NOMO-1 treated with dmso at 0.1 percent for 144 hours (cell line): ENCODE measurements around the gene IGF2.

ENCODE experiments used
- DNase-seq: peaks from one replicate; lab custom pipeline; 2025; ENCODE audit not compliant: unreplicated experiment; lab: John Stamatoyannopoulos, UW

The IGF2 gene

DNA sequence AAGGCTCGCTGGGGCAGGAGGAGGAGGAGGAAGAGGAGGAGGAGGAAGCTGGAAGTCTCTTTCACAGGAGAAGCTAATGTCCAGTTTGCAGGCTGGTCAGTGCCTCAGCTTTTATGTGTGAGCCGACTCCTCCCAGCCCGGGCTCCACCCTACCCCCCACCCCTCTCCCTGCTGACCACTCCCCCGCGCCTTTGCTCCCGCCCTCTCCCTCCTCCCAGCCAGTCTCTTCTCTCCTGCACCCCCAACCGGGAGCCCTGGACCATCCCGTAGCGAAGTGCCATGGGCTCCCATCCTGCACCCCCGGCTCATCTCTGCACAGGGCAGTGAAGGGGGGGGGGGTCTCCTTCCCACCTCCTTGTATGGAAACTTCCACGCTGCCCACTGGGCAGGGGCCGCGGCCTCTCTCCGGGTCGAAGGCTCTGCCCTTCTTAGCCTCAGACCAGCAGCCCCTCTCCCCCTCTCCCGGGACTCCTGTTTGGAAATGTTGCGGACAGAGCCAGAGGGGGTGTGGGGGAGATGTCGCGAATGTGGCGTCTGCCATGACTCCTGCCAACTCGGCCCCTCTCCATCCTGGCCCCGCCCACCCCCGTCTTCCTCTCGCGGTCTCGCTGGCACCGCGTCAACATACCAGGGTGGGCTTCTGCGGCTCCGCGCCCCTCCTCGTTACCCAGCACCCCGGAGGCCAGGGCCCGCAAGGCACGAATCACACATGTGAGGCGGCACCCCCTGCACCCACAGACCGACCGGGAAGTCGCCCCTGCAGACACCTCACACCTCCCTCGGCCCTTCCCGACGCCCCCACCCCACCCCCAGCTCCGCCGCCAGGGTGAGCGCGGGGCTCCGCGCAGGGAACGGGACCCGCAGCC, 1.8 kb downstream of the IGF2 start:
- DNase-seq: no peak

DNA sequence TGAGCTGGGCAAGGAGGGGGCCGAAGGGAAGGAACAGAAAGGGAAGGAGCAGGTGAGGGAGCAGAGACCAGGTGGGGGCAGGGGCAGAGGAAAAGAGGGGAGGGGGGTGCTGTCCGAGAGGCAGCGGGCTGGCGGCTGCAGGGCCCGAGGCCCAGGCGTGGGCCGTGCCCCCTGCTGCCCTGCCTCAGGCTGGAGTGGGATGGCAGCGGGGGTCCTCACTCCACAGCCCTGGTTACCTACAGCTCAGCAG, 2.3 kb downstream of the IGF2 start:
- DNase-seq: no peak

- DNase-seq: no peak
These were observed 2.8 kb downstream of the IGF2 start for GRCh38 chr11:2136209-2136951.

GRCh38 chr11:2135648-2136201, 3.5 kb downstream of the IGF2 start:
- no peak for DNase-seq

- DNase-seq: no peak
These were observed 4.1 kb downstream of the IGF2 start for GRCh38 chr11:2135018-2135569.

DNA sequence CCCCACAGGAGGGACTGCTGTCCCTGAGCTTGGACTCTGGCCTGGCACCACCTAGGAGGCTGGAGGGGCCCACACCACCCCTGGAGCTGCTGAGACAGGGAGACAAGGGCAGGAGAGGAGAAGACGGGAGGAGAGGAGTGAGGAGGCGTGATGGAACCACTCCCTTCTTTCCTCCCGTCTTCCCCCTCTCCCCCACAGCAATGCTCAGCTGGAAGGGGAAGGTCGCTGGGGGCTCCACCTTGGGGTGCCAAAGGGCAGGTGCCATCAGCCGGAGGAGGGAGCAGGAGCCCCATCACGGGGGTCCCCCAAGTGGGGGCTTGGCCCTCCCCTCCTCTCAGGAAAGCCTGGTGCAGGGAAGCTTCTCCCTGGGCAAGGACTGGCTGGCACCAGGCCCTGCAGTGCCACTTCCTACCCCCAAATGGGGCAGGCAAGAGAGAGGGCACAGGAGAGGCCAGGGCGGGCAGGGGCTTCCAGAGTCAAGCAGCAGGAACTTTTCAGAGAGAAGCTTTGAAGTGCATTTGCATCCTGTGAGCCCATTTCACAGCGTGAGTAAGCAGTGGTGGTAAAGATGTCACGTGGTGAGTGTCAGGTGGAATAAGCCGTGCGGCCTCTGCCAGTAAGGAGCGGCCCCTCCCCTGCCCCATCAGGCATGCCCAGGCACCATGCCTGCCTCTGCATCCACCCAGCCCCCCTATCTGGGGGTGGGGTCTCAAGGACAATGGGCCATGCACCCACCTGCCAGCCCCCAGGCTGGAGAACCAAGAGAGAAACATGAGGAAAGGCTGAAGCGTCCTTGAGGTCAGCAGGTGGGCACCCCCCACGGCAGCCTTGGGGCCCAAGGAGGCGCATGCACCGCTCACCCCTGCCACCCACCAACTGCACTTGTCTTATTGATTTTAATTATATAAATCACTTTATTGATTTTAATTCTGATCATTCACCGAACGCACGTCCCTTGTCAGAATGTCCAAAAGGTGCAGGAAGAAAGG, 4.9 kb downstream of the IGF2 start:
- DNase-seq: no peak

DNA sequence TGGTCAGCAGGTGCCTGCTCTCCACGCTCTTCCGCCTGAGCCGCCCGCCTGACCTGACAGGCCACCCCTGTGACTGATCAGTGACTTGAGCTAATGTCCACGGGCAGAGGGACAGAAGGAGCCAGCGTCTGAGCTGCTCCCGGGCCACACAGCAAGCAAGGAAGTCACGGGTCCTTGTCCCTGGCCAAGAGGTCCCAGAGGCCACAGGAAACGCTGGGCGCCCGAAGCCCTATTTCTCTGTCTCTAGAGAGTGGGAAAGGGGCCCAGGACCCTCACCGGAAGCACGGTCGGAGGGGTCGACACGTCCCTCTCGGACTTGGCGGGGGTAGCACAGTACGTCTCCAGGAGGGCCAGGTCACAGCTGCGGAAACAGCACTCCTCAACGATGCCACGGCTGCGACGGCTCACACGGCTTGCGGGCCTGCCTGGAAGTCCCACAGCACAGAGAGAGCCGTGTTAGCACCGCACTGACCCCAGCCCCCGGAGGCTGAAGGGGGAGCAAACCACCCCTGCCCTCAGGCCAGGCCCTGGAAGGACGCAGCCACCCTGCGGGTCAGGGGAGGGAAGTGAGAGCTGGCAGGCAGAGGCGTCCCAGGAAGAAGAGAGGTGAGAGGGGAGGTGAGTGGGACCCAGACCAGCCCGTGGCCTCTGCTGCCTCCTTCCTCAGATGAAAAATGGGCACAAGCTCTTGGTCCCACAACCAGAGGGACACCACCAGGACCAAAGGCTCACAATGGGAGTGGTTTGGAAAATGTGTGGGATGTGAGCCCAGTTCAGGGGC, 5.8 kb downstream of the IGF2 start:
- DNase-seq: no peak

- no peak for DNase-seq
These were observed 6.3 kb downstream of the IGF2 start for GRCh38 chr11:2132874-2133240.

- no peak for DNase-seq
These were observed 6.9 kb downstream of the IGF2 start for GRCh38 chr11:2132246-2132645.

- no peak for DNase-seq
These were observed 7.6 kb downstream of the IGF2 start for GRCh38 chr11:2131371-2132236.

GRCh38 chr11:2130881-2131352, 8.3 kb downstream of the IGF2 start:
- DNase-seq: no peak

GRCh38 chr11:2129699-2130366, 9.4 kb downstream of the IGF2 start:
- no peak for DNase-seq

DNA sequence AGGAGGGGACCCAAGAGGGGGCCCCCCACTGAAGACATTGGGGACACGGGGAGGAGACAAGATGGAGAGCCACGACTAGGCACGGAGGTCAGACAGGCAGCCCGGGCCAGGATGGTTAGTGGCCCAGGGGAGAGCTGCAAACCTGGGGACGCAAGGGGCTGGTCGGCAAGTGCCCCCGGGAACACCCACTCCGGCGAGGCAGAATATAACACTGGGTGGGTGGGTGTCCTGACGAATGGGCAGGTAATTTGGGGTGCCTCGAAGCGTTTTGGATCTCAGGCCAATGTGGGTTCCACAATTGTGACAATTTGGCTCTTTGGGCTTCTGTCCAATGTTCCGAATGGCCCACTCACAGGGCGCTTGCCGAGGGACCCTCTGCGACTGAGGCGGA, 9.9 kb downstream of the IGF2 start:
- DNase-seq: no peak

DNA sequence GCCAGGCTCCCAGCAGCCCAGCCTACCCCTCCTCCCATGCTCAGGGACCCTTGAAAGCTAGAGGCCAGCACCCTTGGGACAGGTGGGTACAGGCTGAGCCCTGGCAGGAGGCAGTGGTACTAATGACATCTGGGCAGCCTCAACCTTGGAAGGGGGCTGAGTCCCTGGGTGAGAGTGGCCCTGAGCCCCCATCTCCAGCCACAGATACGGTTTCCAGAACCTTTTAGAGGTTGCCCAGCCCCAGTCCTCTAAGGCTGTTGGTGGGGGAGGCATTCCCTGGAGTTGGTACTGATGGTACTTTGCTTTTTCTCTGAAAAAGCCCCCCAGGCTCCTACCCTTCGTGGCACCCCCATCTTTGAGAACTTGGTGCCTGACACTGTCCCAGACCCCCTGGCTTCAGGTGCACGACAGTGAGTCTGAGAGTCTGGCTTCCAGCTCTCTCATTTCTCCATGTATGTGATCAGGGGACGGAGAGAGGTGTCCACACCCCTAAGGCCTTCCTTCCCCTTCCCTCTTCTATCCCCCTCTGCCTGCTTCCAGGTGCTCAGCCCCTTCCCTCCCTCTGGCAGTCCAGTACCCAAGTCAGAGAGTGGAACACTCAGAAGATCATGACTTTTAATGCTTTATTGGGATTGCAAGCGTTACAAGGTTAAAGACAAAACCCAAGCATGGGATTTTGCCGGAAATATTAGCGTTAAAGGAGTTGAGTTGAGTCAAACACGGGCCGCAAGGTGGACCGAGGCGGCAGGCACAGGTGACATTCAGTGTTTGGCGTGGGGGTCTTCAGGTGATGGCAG, 10.5 kb downstream of the IGF2 start:
- DNase-seq: no peak

DNA sequence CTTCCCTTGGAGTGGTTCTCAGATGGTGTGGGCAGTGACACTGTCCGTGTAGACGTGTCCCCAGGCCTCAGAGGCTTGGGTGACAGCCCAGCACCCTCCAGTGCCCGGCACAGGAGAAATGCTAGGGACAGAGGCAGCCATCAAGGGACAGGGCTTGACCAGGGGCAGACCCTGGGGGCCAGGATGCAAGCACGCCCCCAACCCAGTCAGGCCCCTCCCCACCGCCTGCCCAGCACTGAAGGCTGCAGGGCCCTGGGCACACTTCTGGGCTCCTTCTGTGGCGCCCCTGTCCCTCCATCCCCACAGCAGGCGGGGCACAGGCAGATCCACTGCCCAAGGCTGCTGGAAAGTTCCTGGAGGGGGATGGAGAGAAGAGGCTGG, 11.1 kb downstream of the IGF2 start:
- DNase-seq: no peak

DNA sequence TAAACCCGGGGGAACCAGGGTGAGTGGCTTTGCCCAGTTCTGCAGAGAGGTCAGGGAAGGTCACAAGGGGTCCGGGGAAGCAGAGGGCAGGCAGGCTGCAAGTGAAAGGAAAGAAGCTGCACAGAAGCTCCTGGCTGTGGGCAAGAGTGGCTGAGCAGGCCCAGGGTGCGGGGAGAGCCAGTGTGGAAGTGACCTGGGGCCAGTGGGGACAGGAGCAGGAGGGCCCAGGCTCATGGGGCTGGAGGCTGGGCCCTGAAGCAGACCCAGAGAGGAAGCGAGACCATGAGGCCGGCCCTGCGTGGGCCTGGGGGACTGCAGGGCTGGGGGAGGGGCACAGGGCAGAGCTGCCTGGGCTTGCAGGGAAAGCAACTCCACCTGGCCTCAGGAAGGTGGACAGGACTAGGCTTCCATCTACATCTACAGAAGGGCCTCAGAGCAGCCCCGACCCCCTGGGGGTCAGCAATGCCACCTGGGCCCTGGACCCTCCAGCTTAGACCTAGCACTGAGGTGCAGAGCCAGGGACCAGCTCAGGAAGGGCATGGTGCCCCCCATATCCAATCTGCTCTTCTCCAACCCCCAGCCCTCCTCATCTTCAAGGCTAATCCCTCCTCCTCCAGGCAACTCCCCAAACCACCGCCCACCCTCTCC, 11.6 kb downstream of the IGF2 start:
- no peak for DNase-seq

DNA sequence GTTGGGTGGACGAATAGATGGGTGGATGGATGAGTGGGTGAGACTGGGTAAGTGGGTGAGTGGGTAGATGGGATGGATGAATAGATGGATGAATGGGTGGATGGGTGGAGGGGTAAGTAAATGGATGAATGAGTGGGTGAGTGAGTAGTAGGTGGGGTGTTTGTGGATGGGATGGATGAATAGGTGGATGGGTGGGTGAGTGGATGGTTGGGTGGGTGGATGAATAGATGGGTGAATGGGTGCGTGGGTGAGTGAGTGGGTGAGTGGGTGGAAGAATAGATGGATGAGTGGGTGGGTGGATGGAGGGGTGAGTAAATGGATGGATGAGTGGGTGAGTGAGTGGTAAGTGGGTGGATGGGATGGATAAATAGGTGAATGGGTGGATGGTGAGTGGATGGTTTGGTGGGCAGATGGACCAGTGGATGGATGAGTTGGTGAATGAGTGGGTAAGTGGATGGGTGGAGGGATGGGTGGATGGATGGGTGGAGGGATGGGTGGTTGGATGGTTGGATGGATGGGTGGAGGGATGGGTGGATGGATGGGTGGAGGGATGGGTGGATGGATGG, 12.6 kb downstream of the IGF2 start:
- no peak for DNase-seq
